ENCODE data around the gene BLVRB. TPM values are rescaled to one million over a fixed set of nuclear protein-coding genes. Genes with fewer than 3 reads are reported as not detected.

BLVRB gene
- polyA plus RNA-seq, 1 of the 3 experiments (the other 2 are of a cell fraction): 85.9 TPM

DNA sequence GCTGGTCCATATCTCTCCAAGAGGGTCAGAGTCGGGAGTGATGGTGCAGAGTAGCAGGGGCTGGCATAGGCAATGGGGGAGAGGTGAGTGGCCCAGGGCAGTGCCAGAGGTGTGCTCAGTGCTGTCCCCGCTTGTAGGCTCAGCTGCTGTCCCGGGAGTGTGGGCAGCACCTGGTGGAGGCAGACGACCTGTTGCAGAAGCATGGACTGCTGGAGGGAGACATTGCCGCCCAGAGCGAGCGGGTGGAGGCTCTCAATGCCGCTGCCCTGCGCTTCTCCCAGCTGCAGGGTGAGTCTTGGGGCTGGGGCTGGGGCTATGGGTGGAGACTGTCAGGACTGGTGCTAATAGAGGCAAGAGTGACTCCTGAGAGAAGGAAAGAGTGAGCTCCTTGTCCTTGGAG is 40.6 kb upstream of the BLVRB start:
- ChIA-PET CTCF (interaction anchor here (0.9 to 1.3 kb wide), 3 partner anchors 15 to 201 kb away, joined by 3 read pairs; no protein-coding TSS in a partner anchor), POLR2A (no interaction called here)
- Histone ChIP-seq H3K9me2 (no peaks in the 10 kb centered on the region), H3F3A (replicated peaks; ENCODE audit: insufficient read depth) (no peaks in the 10 kb centered on the region), H3K27ac (ENCODE audit: low read depth in 2 of 2, low read length in 1 of 2) (no peak overlapping the region), H3K9ac (no peak overlapping the region), H4K20me1 (ENCODE audit: insufficient read depth) (no peaks in the 10 kb centered on the region), H3K36me3 (replicated peaks in 1 of 2; ENCODE audit: control insufficient read depth in 1 of 2, insufficient read depth in 2 of 2, low read length in 1 of 2) (no peaks in the 10 kb centered on the region), H3K4me3 (ENCODE audit: low read depth in 2 of 2, low read length in 1 of 2) (no peak overlapping the region), H3K4me1 (ENCODE audit: control insufficient read depth in 1 of 2, insufficient read depth in 2 of 2, low read depth in 1 of 2, low read length in 1 of 2) (no peaks in the 10 kb centered on the region), H2AFZ (ENCODE audit: low read depth) (no peak overlapping the region), H3K9me3 (no peaks in the 10 kb centered on the region), H3K4me2 (no peak overlapping the region), H3K27me3 (ENCODE audit: insufficient read depth) (no peaks in the 10 kb centered on the region; the same call in 1 of the 2 replicates), H3K79me2 (ENCODE audit: insufficient read depth) (no peaks in the 10 kb centered on the region)
- 63% methylated on average over 9 of the region's 9 CpGs for WGBS (ENCODE audit: low lambda C conversion rate)
- no peak for DNase-seq
- no peak for TF ChIP-seq RXRA (IDR thresholded peaks at IDR 0.05; ENCODE audit: borderline replicate concordance, low read depth)

DNA sequence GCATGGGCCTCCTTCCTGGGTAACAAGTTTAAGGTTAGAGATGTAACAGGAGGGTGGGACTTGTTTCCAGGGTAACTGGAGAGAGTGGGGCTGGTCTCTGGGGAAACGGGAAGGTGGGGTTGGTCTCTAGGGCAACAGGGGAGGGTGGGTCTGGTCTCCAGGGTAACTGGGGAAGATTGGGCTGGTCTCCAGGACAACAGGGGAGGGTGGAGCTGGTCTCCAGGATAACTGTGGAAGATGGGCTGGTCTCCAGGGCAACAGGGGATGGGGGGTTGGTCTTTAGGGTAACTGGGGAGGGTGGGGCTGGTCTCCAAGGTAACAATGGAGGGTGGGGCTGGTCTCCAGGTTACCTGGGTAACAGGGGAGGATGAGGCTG is 37.8 kb upstream of the BLVRB start:
- Histone ChIP-seq H3K79me2 (ENCODE audit: insufficient read depth) (no peaks in the 10 kb centered on the region), H3K4me1 (ENCODE audit: control insufficient read depth in 1 of 2, insufficient read depth in 2 of 2, low read depth in 1 of 2, low read length in 1 of 2) (no peaks in the 10 kb centered on the region), H3K9ac (no peak overlapping the region), H3K36me3 (replicated peaks in 1 of 2; ENCODE audit: control insufficient read depth in 1 of 2, insufficient read depth in 2 of 2, low read length in 1 of 2) (no peaks in the 10 kb centered on the region), H3F3A (replicated peaks; ENCODE audit: insufficient read depth) (no peaks in the 10 kb centered on the region), H3K4me3 (ENCODE audit: low read depth in 2 of 2, low read length in 1 of 2) (no peak overlapping the region), H3K4me2 (no peak overlapping the region), H4K20me1 (ENCODE audit: insufficient read depth) (no peaks in the 10 kb centered on the region), H3K27ac (ENCODE audit: low read depth in 2 of 2, low read length in 1 of 2) (no peak overlapping the region), H2AFZ (ENCODE audit: low read depth) (no peak overlapping the region), H3K9me3 (no peaks in the 10 kb centered on the region), H3K27me3 (ENCODE audit: insufficient read depth) (no peaks in the 10 kb centered on the region), H3K9me2 (no peaks in the 10 kb centered on the region)
- WGBS (ENCODE audit: low lambda C conversion rate): 45% methylated on average over 1 of the region's 1 CpG
- TF ChIP-seq MEF2A (IDR thresholded peaks at IDR 0.05; ENCODE audit: borderline replicate concordance, low read depth) (no peak), FOXM1 (IDR thresholded peaks at IDR 0.05; ENCODE audit: low read depth) (no peak), TEAD4 (IDR thresholded peaks at IDR 0.05; ENCODE audit: borderline replicate concordance, insufficient read depth) (no peak), POLR2AphosphoS5 (IDR thresholded peaks at IDR 0.05; ENCODE audit: low read depth, low read length) (no peak)
- TF ChIP-seq, protein P1, sequence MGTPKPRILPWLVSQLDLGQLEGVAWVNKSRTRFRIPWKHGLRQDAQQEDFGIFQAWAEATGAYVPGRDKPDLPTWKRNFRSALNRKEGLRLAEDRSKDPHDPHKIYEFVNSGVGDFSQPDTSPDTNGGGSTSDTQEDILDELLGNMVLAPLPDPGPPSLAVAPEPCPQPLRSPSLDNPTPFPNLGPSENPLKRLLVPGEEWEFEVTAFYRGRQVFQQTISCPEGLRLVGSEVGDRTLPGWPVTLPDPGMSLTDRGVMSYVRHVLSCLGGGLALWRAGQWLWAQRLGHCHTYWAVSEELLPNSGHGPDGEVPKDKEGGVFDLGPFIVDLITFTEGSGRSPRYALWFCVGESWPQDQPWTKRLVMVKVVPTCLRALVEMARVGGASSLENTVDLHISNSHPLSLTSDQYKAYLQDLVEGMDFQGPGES (IDR thresholded peaks at IDR 0.05; ENCODE audit: low read depth, low read length): no peak
- peak; percentile 42 for DNase-seq
- POLR2A ChIA-PET: no interaction called here
- CTCF ChIA-PET: interaction anchor here (1.1 kb wide), 1 partner anchor 20 kb away, joined by 3 read pairs; no protein-coding TSS in a partner anchor

DNA sequence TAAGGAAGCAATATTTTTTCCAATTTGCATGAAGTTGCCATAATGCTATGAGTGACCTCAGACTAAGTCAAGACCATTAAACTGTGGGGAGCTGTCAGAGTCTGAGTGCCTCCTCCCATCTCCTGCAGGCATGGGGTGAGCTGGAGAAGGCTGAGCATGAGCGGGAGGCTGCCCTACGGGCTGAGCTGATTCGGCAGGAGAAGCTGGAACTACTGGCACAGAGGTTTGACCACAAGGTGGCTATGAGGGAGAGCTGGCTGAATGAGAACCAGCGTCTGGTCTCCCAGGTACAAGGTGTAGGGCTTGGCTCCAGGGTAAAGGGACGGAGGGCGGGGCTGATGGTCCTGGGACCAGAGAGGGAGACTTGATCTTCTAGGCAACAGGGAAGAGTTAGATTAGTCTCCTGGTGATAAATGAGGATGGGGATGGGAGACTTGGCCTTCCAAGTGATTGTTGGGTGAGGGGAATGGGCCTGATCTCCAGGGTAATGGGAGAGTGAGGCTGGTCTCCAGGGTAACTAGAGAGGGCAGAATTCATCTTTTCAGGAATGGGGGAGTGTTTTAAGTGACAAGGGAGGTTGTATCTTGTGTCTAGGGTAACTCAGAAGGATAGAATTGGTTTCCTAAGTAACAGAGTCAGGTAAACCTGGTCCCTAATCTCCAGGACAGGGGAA is 37.2 kb upstream of the BLVRB start:
- Histone ChIP-seq H3K79me2 (ENCODE audit: insufficient read depth) (no peaks in the 10 kb centered on the region), H3K9me3 (no peaks in the 10 kb centered on the region), H3K36me3 (replicated peaks in 1 of 2; ENCODE audit: control insufficient read depth in 1 of 2, insufficient read depth in 2 of 2, low read length in 1 of 2) (no peaks in the 10 kb centered on the region), H2AFZ (ENCODE audit: low read depth) (no peak overlapping the region), H3K27ac (ENCODE audit: low read depth in 2 of 2, low read length in 1 of 2) (no peak overlapping the region), H3K4me2 (no peak overlapping the region), H3K4me3 (ENCODE audit: low read depth in 2 of 2, low read length in 1 of 2) (no peak overlapping the region), H3K4me1 (ENCODE audit: control insufficient read depth in 1 of 2, insufficient read depth in 2 of 2, low read depth in 1 of 2, low read length in 1 of 2) (no peaks in the 10 kb centered on the region), H3F3A (replicated peaks; ENCODE audit: insufficient read depth) (no peaks in the 10 kb centered on the region), H3K27me3 (ENCODE audit: insufficient read depth) (no peaks in the 10 kb centered on the region), H3K9me2 (no peaks in the 10 kb centered on the region), H3K9ac (no peak overlapping the region), H4K20me1 (ENCODE audit: insufficient read depth) (no peaks in the 10 kb centered on the region)
- DNase-seq: no peak
- POLR2A ChIA-PET: no interaction called here
- WGBS (ENCODE audit: low lambda C conversion rate): 67% methylated on average over 6 of the region's 6 CpGs
- CTCF ChIA-PET: no interaction called here
- TF ChIP-seq RAD21 (IDR thresholded peaks at IDR 0.05; ENCODE audit: low read length): no peak
- TF ChIP-seq YY1 (IDR thresholded peaks at IDR 0.05; ENCODE audit: low read depth): no peak
- no peak for TF ChIP-seq ELF1 (IDR thresholded peaks at IDR 0.05)
- TF ChIP-seq, protein P2, sequence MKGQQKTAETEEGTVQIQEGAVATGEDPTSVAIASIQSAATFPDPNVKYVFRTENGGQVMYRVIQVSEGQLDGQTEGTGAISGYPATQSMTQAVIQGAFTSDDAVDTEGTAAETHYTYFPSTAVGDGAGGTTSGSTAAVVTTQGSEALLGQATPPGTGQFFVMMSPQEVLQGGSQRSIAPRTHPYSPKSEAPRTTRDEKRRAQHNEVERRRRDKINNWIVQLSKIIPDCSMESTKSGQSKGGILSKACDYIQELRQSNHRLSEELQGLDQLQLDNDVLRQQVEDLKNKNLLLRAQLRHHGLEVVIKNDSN (IDR thresholded peaks at IDR 0.05; ENCODE audit: borderline replicate concordance, low read depth): no peak
- TF ChIP-seq POLR2AphosphoS5 (IDR thresholded peaks at IDR 0.05; ENCODE audit: low read depth, low read length): no peak
- no peak for TF ChIP-seq RCOR1 (IDR thresholded peaks at IDR 0.05; ENCODE audit: low read length)
- no peak for TF ChIP-seq CHD2 (IDR thresholded peaks at IDR 0.05; ENCODE audit: low read length, partially characterized antibody)
- TF ChIP-seq, protein P1 (IDR thresholded peaks at IDR 0.05; ENCODE audit: low read depth, low read length): no peak
- TF ChIP-seq, protein P3, sequence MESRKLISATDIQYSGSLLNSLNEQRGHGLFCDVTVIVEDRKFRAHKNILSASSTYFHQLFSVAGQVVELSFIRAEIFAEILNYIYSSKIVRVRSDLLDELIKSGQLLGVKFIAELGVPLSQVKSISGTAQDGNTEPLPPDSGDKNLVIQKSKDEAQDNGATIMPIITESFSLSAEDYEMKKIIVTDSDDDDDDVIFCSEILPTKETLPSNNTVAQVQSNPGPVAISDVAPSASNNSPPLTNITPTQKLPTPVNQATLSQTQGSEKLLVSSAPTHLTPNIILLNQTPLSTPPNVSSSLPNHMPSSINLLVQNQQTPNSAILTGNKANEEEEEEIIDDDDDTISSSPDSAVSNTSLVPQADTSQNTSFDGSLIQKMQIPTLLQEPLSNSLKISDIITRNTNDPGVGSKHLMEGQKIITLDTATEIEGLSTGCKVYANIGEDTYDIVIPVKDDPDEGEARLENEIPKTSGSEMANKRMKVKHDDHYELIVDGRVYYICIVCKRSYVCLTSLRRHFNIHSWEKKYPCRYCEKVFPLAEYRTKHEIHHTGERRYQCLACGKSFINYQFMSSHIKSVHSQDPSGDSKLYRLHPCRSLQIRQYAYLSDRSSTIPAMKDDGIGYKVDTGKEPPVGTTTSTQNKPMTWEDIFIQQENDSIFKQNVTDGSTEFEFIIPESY (IDR thresholded peaks at IDR 0.05; ENCODE audit: borderline replicate concordance, low read depth): no peak
- TF ChIP-seq GATA2 (CRISPR knock-in tag; IDR thresholded peaks at IDR 0.05): no peak
- no peak for TF ChIP-seq TAF1 (IDR thresholded peaks at IDR 0.05; ENCODE audit: borderline replicate concordance, low read depth, low read length)
- no peak for TF ChIP-seq FOXM1 (IDR thresholded peaks at IDR 0.05; ENCODE audit: low read depth)
- no peak for TF ChIP-seq GABPA (IDR thresholded peaks at IDR 0.05; ENCODE audit: low read depth)

Data from SK-N-SH (cell line).